ENCODE data around the gene SLC29A3. TPM values are rescaled to one million over a fixed set of nuclear protein-coding genes. Genes with fewer than 3 reads are reported as not detected.

Gene SLC29A3
- total RNA-seq, 1 experiment from 2014 or later = 5.9 TPM

DNA sequence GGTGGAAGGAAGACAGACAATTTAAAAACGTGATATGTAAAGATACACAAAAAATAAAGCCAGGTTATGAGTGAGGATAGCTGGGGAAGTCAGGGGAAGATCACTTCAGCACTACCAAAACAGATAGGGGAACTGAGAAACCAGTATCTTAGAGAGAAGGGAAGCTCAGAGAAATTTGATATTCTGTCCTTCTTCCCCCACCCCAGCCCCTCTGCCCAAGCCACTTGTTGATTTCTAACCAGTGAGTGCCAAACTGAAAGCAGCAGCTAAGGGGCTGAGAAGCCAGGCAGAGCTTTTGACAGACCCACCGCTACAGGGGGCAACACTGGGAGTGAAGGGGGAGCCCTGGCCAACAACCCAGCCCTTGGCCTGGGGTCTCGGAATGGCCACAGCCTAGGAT lies 9.1 kb upstream of the SLC29A3 start:
- Histone ChIP-seq H3K4me2 (ENCODE audit: low read length) (no peak overlapping the region), H3K4me1 (ENCODE audit: control insufficient read depth in 1 of 2, insufficient read depth in 2 of 2, low read length in 2 of 2) (peaks cover 3 to 15% of the 10 kb centered on the region in 2 experiments; a peak in 3 of 4 replicates), H3K79me2 (ENCODE audit: insufficient read depth, low read length) (no peaks in the 10 kb centered on the region), H3K9ac (ENCODE audit: low read length) (no peak overlapping the region), H3K27ac (ENCODE audit: low read depth, low read length) (no peak overlapping the region), H4K20me1 (ENCODE audit: insufficient read depth) (no peaks in the 10 kb centered on the region), H3K4me3 (replicated peaks in 1 of 2; ENCODE audit: low read depth in 1 of 2, low read length in 2 of 2) (no peak overlapping the region), H2AFZ (ENCODE audit: low read depth, low read length, poor library complexity, severe bottlenecking) (no peak overlapping the region), H3K27me3 (ENCODE audit: insufficient read depth, low read length) (no peaks in the 10 kb centered on the region), H3K36me3 (ENCODE audit: control insufficient read depth in 1 of 2, insufficient read depth in 2 of 2, low read length in 2 of 2) (no peaks in the 10 kb centered on the region), H3K9me2 (ENCODE audit: insufficient read depth) (no peaks in the 10 kb centered on the region), H3K9me3 (ENCODE audit: control insufficient read depth in 1 of 2, insufficient read depth in 1 of 2, low read depth in 1 of 2, low read length in 2 of 2) (no peaks in the 10 kb centered on the region)
- CTCF ChIA-PET = interaction anchor here (1.0 kb wide), 1 partner anchor 116 kb away, joined by 3 read pairs; no protein-coding TSS in a partner anchor
- intact Hi-C loops (cut with micrococcal nuclease) = loop anchor here (5.0 to 10.0 kb wide), 2 partner anchors 295 to 737 kb away; no protein-coding TSS in a partner anchor
- no TSS peak for BruUV-seq (replicated peaks)
- RAD21 ChIA-PET (ENCODE audit: low non-redundant PET in 1 of 2, low total read pairs in 2 of 2, uncharacterized antibody in 2 of 2, unreplicated experiment in 2 of 2) = no interaction called here
- POLR2A ChIA-PET = no interaction called here
- ATAC-seq (no peak), DNase-seq (ENCODE audit: low read depth, low spot score) (no peak)
- TF ChIP-seq TCF7L2 (IDR thresholded peaks at IDR 0.05; ENCODE audit: borderline replicate concordance, extremely low read depth, insufficient read depth, insufficient read length) = no peak
- TF ChIP-seq YY1 (IDR thresholded peaks at IDR 0.05; ENCODE audit: extremely low read depth, insufficient replicate concordance, low read depth, low read length) = no peak
- TF ChIP-seq, protein P1, sequence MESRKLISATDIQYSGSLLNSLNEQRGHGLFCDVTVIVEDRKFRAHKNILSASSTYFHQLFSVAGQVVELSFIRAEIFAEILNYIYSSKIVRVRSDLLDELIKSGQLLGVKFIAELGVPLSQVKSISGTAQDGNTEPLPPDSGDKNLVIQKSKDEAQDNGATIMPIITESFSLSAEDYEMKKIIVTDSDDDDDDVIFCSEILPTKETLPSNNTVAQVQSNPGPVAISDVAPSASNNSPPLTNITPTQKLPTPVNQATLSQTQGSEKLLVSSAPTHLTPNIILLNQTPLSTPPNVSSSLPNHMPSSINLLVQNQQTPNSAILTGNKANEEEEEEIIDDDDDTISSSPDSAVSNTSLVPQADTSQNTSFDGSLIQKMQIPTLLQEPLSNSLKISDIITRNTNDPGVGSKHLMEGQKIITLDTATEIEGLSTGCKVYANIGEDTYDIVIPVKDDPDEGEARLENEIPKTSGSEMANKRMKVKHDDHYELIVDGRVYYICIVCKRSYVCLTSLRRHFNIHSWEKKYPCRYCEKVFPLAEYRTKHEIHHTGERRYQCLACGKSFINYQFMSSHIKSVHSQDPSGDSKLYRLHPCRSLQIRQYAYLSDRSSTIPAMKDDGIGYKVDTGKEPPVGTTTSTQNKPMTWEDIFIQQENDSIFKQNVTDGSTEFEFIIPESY (IDR thresholded peaks at IDR 0.05; ENCODE audit: extremely low read depth, insufficient replicate concordance, low read length) = no peak
- TF ChIP-seq RAD21 (IDR thresholded peaks at IDR 0.05; ENCODE audit: low read depth) = no peak
- TF ChIP-seq, protein P2, sequence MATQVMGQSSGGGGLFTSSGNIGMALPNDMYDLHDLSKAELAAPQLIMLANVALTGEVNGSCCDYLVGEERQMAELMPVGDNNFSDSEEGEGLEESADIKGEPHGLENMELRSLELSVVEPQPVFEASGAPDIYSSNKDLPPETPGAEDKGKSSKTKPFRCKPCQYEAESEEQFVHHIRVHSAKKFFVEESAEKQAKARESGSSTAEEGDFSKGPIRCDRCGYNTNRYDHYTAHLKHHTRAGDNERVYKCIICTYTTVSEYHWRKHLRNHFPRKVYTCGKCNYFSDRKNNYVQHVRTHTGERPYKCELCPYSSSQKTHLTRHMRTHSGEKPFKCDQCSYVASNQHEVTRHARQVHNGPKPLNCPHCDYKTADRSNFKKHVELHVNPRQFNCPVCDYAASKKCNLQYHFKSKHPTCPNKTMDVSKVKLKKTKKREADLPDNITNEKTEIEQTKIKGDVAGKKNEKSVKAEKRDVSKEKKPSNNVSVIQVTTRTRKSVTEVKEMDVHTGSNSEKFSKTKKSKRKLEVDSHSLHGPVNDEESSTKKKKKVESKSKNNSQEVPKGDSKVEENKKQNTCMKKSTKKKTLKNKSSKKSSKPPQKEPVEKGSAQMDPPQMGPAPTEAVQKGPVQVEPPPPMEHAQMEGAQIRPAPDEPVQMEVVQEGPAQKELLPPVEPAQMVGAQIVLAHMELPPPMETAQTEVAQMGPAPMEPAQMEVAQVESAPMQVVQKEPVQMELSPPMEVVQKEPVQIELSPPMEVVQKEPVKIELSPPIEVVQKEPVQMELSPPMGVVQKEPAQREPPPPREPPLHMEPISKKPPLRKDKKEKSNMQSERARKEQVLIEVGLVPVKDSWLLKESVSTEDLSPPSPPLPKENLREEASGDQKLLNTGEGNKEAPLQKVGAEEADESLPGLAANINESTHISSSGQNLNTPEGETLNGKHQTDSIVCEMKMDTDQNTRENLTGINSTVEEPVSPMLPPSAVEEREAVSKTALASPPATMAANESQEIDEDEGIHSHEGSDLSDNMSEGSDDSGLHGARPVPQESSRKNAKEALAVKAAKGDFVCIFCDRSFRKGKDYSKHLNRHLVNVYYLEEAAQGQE (IDR thresholded peaks at IDR 0.05; ENCODE audit: low read depth) = no peak
- TF ChIP-seq MAX (IDR thresholded peaks at IDR 0.05) = no peak
- TF ChIP-seq ZNF274 (IDR thresholded peaks at IDR 0.05; ENCODE audit: low read depth, low read length) = no peak
- TF ChIP-seq SP1 (IDR thresholded peaks at IDR 0.05; ENCODE audit: low read depth) = no peak
- TF ChIP-seq ZFX (IDR thresholded peaks at IDR 0.05) = no peak
- TF ChIP-seq ATF3 (IDR thresholded peaks at IDR 0.05) = no peak
- no peak for TF ChIP-seq SIN3A (IDR thresholded peaks at IDR 0.05; ENCODE audit: low read depth)
- TF ChIP-seq POLR2AphosphoS5 (IDR thresholded peaks at IDR 0.05; ENCODE audit: low read depth, low read length) = no peak
- no peak for TF ChIP-seq ELF1 (IDR thresholded peaks at IDR 0.05; ENCODE audit: borderline replicate concordance, low read depth)
- TF ChIP-seq EZH2 (IDR thresholded peaks at IDR 0.05) = no peak
- TF ChIP-seq CBX3 (IDR thresholded peaks at IDR 0.05; ENCODE audit: low read depth) = no peak
- TF ChIP-seq EZH2phosphoT487 (IDR thresholded peaks at IDR 0.05; ENCODE audit: borderline replicate concordance) = no peak
